ENCODE measurements around the gene UROC1. TPM values are rescaled to one million over a fixed set of nuclear protein-coding genes. Genes with fewer than 3 reads are reported as not detected.

Gene UROC1
- total RNA-seq, 1 donor from 2014 or later: not detected

DNA sequence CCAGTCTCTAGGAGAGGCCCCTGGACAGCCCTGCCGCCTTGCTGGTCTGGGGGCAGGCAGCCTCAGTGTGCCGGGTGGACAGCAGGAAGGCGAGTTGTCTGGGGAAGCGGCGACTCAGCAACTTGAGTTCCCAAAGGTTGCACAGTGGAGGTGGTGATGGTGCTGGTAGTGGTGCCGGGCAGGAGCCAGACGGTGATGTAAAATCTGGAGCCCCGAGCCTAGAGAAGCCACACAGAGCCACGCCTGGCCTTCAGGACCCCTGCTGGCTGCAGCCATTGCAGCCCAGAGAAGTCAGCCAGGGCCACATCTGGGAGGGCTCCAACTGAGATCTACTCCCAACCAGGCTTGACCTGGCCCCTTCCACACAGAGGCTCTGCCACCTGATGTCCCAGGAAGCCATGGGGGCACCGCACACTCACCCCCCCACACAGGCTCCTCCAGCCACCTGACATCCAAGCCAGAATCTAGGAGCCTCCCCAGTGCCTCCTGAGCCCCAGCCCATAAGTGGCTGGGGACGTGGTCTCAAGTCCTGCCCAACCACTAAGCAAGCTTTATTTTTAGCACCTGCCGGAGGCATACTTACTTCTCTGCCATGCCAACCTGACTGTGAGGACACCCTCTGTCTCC, 32.4 kb upstream of the UROC1 start:
- intact Hi-C loops (cut with DNase I): no loop called here
- H3K36me3 ChIP-seq: no peaks in the 10 kb centered on the region
- no peak overlapping the region for H3K4me3 ChIP-seq
- DNase-seq (ENCODE audit: low spot score in 2 of 2): peak; percentile 3 to 40
- no peaks in the 10 kb centered on the region for H3K9me3 ChIP-seq
- H3K27me3 ChIP-seq: no peaks in the 10 kb centered on the region
- H3K4me1 ChIP-seq: no peaks in the 10 kb centered on the region
- no peak overlapping the region for H3K27ac ChIP-seq
- TF ChIP-seq, protein P1, sequence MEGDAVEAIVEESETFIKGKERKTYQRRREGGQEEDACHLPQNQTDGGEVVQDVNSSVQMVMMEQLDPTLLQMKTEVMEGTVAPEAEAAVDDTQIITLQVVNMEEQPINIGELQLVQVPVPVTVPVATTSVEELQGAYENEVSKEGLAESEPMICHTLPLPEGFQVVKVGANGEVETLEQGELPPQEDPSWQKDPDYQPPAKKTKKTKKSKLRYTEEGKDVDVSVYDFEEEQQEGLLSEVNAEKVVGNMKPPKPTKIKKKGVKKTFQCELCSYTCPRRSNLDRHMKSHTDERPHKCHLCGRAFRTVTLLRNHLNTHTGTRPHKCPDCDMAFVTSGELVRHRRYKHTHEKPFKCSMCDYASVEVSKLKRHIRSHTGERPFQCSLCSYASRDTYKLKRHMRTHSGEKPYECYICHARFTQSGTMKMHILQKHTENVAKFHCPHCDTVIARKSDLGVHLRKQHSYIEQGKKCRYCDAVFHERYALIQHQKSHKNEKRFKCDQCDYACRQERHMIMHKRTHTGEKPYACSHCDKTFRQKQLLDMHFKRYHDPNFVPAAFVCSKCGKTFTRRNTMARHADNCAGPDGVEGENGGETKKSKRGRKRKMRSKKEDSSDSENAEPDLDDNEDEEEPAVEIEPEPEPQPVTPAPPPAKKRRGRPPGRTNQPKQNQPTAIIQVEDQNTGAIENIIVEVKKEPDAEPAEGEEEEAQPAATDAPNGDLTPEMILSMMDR (IDR thresholded peaks at IDR 0.05): no peak

DNA sequence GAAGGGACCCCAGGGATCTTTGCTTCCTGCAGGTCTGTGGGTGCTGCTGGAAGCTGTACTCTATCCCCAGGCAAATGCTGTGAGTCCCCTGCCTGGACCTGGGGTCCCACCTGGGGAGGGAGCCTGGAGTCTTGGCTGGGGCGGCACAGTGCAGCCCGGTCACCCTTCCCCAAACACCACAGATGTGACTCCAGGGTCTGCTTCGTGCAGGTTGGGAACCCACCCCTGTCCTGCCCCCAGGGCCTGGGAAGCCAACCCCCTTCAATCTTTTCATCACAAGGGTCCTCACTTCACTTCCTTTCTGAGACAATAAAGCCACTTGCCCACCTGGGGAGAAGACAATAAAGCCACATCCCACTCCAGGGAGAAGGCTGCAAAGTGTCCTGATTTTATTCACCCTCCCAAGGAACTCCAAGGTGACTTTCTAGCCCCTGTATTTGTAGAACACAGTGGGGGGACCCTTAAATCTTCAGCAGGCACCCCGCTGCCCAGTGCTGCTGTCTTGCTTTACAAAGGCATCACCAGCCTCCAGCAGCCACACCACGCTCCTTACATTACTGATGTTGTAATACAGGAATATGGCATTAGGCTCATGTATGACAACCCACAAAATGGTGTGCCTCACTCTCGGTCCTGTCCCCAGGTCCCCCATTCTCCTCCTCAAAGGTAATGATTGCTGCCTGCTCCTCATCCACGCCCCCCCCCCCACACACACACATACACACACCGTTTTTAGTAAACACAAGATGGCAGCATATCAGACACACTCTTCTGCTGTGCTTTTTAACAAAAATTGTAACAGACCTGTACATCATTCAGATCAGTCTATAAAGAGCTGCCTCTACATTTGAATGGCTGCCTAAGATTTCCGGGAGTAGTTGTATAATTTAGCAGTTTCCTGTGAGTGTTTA, 31.2 kb upstream of the UROC1 start:
- H3K27ac ChIP-seq: no peak overlapping the region
- TF ChIP-seq, protein P1 (IDR thresholded peaks at IDR 0.05): no peak
- no peaks in the 10 kb centered on the region for H3K27me3 ChIP-seq
- no peaks in the 10 kb centered on the region for H3K36me3 ChIP-seq
- no peak overlapping the region for H3K4me3 ChIP-seq
- peak; percentile 5 to 52 for DNase-seq (ENCODE audit: low spot score in 2 of 2)
- intact Hi-C loops (cut with DNase I): no loop called here
- no peaks in the 10 kb centered on the region for H3K9me3 ChIP-seq
- no peaks in the 10 kb centered on the region for H3K4me1 ChIP-seq

DNA sequence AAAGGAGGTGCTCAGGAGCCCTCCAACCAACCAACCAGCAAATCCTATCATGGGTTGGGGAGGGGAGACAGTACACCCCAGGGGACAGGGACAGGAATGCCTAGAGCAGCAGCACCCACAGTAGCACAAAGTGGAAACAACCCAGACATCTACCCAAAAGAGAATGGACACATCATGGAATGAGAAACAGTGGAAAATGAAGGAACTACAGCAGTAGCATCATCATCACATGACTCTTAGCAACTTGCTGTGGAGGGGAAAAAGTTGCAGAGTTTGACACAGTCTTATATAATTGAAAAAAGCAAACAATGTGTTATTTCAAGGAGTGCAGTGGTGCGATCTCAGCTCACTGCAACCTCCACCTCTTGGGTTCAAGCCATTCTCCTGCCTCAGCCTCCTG, 30.1 kb upstream of the UROC1 start:
- no peaks in the 10 kb centered on the region for H3K4me1 ChIP-seq
- H3K36me3 ChIP-seq: no peaks in the 10 kb centered on the region
- no peak overlapping the region for H3K4me3 ChIP-seq
- TF ChIP-seq, protein P1 (IDR thresholded peaks at IDR 0.05): no peak
- H3K27me3 ChIP-seq: peaks cover 2% of the 10 kb centered on the region
- H3K27ac ChIP-seq: no peak overlapping the region
- intact Hi-C loops (cut with DNase I): no loop called here
- DNase-seq (ENCODE audit: low spot score in 2 of 2): no peak
- no peaks in the 10 kb centered on the region for H3K9me3 ChIP-seq

DNA sequence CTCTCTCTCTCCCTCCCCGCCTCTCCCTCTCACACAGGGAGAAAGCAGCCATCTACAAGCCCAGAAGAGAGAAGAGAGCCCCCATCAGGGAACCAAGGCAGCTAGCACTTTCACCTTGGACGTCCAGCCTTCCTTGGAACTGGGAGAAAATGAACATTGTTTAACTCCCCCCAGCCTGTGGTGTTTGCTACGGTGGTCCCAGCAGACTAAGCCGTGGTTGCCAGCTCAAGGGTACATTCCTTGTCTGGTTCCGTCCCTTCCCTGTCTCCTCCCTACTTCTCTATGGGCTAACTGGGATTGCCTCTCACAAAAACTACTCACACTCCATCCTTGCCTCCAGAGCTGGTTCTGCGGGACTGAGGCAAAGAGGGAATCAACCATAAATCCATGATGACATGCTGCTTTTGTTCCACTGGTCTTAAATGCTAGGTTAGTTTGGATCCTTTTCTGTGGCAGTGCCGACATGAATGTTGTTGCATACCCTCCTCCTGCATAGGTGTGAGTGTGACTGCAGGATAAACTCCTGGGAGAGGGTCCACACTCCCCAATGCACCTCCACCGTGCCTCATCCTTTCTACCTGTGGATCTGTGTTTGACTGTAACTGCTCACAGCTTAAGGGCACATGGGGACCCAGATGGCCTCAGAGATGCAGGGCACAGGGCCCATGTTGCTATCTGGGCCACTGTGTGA, 29.1 kb upstream of the UROC1 start:
- Histone ChIP-seq H3K9me3 (no peaks in the 10 kb centered on the region), H3K27me3 (peaks cover 10% of the 10 kb centered on the region), H3K4me1 (no peaks in the 10 kb centered on the region), H3K36me3 (no peaks in the 10 kb centered on the region), H3K27ac (no peak overlapping the region), H3K4me3 (no peak overlapping the region)
- intact Hi-C loops (cut with DNase I): no loop called here
- TF ChIP-seq, protein P1 (IDR thresholded peaks at IDR 0.05): no peak
- DNase-seq (ENCODE audit: low spot score in 2 of 2): peak in 1 of 2 donors; percentile 30

DNA sequence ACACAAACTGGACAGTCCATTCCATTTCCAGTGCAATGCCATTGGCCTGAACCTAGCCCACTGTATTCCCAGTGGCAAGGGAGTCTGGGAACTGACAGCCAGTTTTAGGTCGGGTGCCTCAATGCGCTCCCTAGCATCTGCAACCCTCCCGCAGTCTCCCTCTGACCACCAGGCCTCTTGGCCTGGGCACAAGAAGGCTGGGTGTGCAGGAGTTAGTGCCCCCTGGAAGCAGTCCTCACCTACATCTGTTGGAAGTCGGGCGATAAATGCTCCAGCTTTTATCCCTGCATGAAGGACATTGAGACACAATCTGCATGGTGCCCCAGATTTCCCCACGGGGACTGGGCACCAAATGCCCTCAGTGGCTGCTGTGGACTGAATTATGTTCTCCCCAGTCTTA, 28.4 kb upstream of the UROC1 start:
- Histone ChIP-seq H3K4me1 (no peaks in the 10 kb centered on the region), H3K4me3 (no peak overlapping the region), H3K27me3 (peaks cover 11% of the 10 kb centered on the region), H3K9me3 (no peaks in the 10 kb centered on the region), H3K36me3 (no peaks in the 10 kb centered on the region), H3K27ac (no peak overlapping the region)
- intact Hi-C loops (cut with DNase I): no loop called here
- no peak for DNase-seq (ENCODE audit: low spot score in 2 of 2)
- TF ChIP-seq, protein P1 (IDR thresholded peaks at IDR 0.05): no peak

All from ascending aorta (tissue), 2 donors.